SK-N-SH (cell line): ENCODE measurements around the gene ZBTB24. TPM values are rescaled to one million over a fixed set of nuclear protein-coding genes. Genes with fewer than 3 reads are reported as not detected.
"Not testable (repeated sequence)": the region's sequence is repeated elsewhere in the genome, so short reads cannot be mapped to it uniquely, and the experiment has no call there.

Source experiments
- CTCF ChIA-PET: fragments of 300-600, 350-600 bp; formaldehyde crosslinking; extraction: SDS; loops from one replicate; lab custom pipeline; 2021; lab: Yijun Ruan, JAX
- POLR2A ChIA-PET: fragments of 350-600 bp; sonication (Branson Sonifier 250); formaldehyde crosslinking; extraction: SDS; loops from one replicate; lab custom pipeline; 2020; ENCODE audit warnings: antibody characterized with exemption, inconsistent platforms; lab: Yijun Ruan, JAX
- DNase-seq: peaks from one replicate; pipeline ENCODE4 v3.0.0; 2012
- H2AFZ ChIP-seq: fragments of 200-600 bp; sonication (generic); 2 replicates; pipeline ENCODE4 v1.8.1; 2016; ENCODE audit warnings: antibody characterized with exemption, mild to moderate bottlenecking, low read depth
- H3F3A ChIP-seq: fragments of 200-600 bp; sonication (generic); replicated peaks from 2 replicates; pipeline ENCODE3; 2016; ENCODE audit warnings: antibody characterized with exemption, mild to moderate bottlenecking; ENCODE audit not compliant: insufficient read depth
- H3K27ac ChIP-seq, 2 experiments: fragments of 200-500 bp in 1 of 2; fragments of 200-600 bp in 1 of 2; sonication (Bioruptor generic) in 1 of 2; sonication (generic), shearing (Covaris generic) in 1 of 2; 2 replicates each; pipeline versions ENCODE4 v1.5.1 to v1.6.1; 2014 to 2016; ENCODE audit warnings: low read depth in 2 of 2, inconsistent platforms in 1 of 2, low read length in 1 of 2, mild to moderate bottlenecking in 1 of 2, mixed read lengths in 1 of 2
- H3K27me3 ChIP-seq: fragments of 200-600 bp; sonication (generic), shearing (Covaris generic); 2 replicates; pipeline ENCODE4 v1.6.1; 2016; ENCODE audit warnings: mixed run types; ENCODE audit not compliant: insufficient read depth
- H3K36me3 ChIP-seq, 2 experiments: fragments of 200-500 bp in 1 of 2; fragments of 200-600 bp in 1 of 2; sonication (Bioruptor generic) in 1 of 2; sonication (generic) in 1 of 2; replicated peaks in 1 of 2; 2 replicates each; pipeline versions ENCODE3 to v1.5.1; 2014 to 2016; ENCODE audit warnings: low read length in 1 of 2, mild to moderate bottlenecking in 1 of 2; ENCODE audit not compliant: insufficient read depth in 2 of 2, control insufficient read depth in 1 of 2
- H3K4me1 ChIP-seq, 2 experiments: fragments of 200-500 bp in 1 of 2; fragments of 200-600 bp in 1 of 2; sonication (Bioruptor generic) in 1 of 2; sonication (generic), shearing (Covaris generic) in 1 of 2; 2 replicates each; pipeline versions ENCODE4 v1.5.1 to v1.6.1; 2014 to 2016; ENCODE audit warnings: low read depth in 1 of 2, low read length in 1 of 2, mixed run types in 1 of 2; ENCODE audit not compliant: insufficient read depth in 2 of 2, control insufficient read depth in 1 of 2
- H3K4me2 ChIP-seq: fragments of 200-600 bp; sonication (generic), shearing (Covaris generic); 2 replicates; pipeline ENCODE4 v1.6.1; 2017; ENCODE audit warnings: mixed run types
- H3K4me3 ChIP-seq, 2 experiments: fragments of 200-500 bp in 1 of 2; fragments of 200-600 bp in 1 of 2; sonication (Bioruptor generic) in 1 of 2; sonication (generic), shearing (Covaris generic) in 1 of 2; 2 replicates each; pipeline versions ENCODE4 v1.5.1 to v1.8.1; 2014 to 2016; ENCODE audit warnings: low read depth in 2 of 2, inconsistent platforms in 1 of 2, low read length in 1 of 2, mild to moderate bottlenecking in 1 of 2, mixed read lengths in 1 of 2, moderate library complexity in 1 of 2
- H3K79me2 ChIP-seq: fragments of 200-600 bp; sonication (generic); 2 replicates; pipeline ENCODE4 v1.8.1; 2017; ENCODE audit warnings: mild to moderate bottlenecking; ENCODE audit not compliant: insufficient read depth
- H3K9ac ChIP-seq: fragments of 200-600 bp; sonication (generic); 2 replicates; pipeline ENCODE4 v1.6.1; 2017; ENCODE audit warnings: mixed run types
- H3K9me2 ChIP-seq: fragments of 200-600 bp; sonication (generic); 2 replicates; pipeline ENCODE4 v1.6.1; 2017; ENCODE audit warnings: mixed run types
- H3K9me3 ChIP-seq: fragments of 200-600 bp; sonication (generic); 2 replicates; pipeline ENCODE4 v1.6.1; 2017; ENCODE audit warnings: mixed run types, mild to moderate bottlenecking, moderate library complexity
- H4K20me1 ChIP-seq: fragments of 200-600 bp; sonication (generic); 2 replicates; pipeline ENCODE4 v1.6.1; 2017; ENCODE audit warnings: mild to moderate bottlenecking, mixed run types; ENCODE audit not compliant: insufficient read depth
- FOXJ3 ChIP-seq: sonication (generic); formaldehyde crosslinking; IDR thresholded peaks from 2 replicates; pipeline ENCODE4 v1.5.1; 2020; ENCODE audit warnings: mild to moderate bottlenecking, missing genetic modification reagents
- FOXM1 ChIP-seq: IDR thresholded peaks from 2 replicates; pipeline ENCODE4 v1.4.0; 2012; ENCODE audit warnings: low read depth, mild to moderate bottlenecking
- GABPA ChIP-seq: IDR thresholded peaks from 2 replicates; pipeline ENCODE4 v1.4.0; 2012; ENCODE audit warnings: low read depth, mild to moderate bottlenecking
- GATA2 ChIP-seq: sonication (generic); formaldehyde crosslinking; IDR thresholded peaks from 2 replicates; pipeline ENCODE4 v1.5.0; 2020; ENCODE audit warnings: mild to moderate bottlenecking, missing genetic modification reagents
- JUND ChIP-seq: IDR thresholded peaks from 2 replicates; pipeline ENCODE4 v1.4.0; 2012
- MEF2A ChIP-seq: IDR thresholded peaks from 2 replicates; pipeline ENCODE4 v1.4.0; 2012; ENCODE audit warnings: low read depth, borderline replicate concordance
- NRF1 ChIP-seq: IDR thresholded peaks from 2 replicates; pipeline ENCODE4 v1.6.1; 2012; ENCODE audit warnings: low read depth, mild to moderate bottlenecking, low read length
- POLR2AphosphoS5 ChIP-seq: IDR thresholded peaks from 2 replicates; pipeline ENCODE4 v1.6.1; 2012; ENCODE audit warnings: low read depth, low read length
- RXRA ChIP-seq: IDR thresholded peaks from 2 replicates; pipeline ENCODE4 v1.4.0; 2012; ENCODE audit warnings: low read depth, mild to moderate bottlenecking, borderline replicate concordance
- TAF1 ChIP-seq: IDR thresholded peaks from 2 replicates; pipeline ENCODE4 v1.6.1; 2012; ENCODE audit warnings: low read depth, mild to moderate bottlenecking, low read length, moderate library complexity, borderline replicate concordance
- TCF12 ChIP-seq: IDR thresholded peaks from 2 replicates; pipeline ENCODE4 v1.4.0; 2012
- TEAD4 ChIP-seq: IDR thresholded peaks from 2 replicates; pipeline ENCODE4 v1.4.0; 2012; ENCODE audit warnings: mild to moderate bottlenecking, borderline replicate concordance; ENCODE audit not compliant: insufficient read depth
- USF1 ChIP-seq: IDR thresholded peaks from 2 replicates; pipeline ENCODE4 v1.4.0; 2012; ENCODE audit warnings: low read depth, borderline replicate concordance
- YY1 ChIP-seq: IDR thresholded peaks from 2 replicates; pipeline ENCODE4 v1.4.0; 2012; ENCODE audit warnings: low read depth, mild to moderate bottlenecking
- WGBS: methylation state at CpG from one replicate; pipeline ENCODE4 v1.1.6; 2017; ENCODE audit warnings: low lambda C conversion rate; 5-methylcytosine and 5-hydroxymethylcytosine counted together
- polyA plus RNA-seq, 3 experiments: library from polyadenylated mRNA; depleted of rRNA; stranded (reverse); fragments of >200 nt; gene quantifications; 2 replicates each; pipeline ENCODE4 v1.2.3, GENCODE V29; 2012
- TF ChIP-seq, protein P1 (sequence below): fragments of 200-600 bp; sonication (generic); IDR thresholded peaks from 2 replicates; pipeline ENCODE4 v1.6.1; 2017; ENCODE audit warnings: antibody characterized with exemption, mild to moderate bottlenecking, moderate library complexity
- TF ChIP-seq, protein P2 (sequence below): fragments of 150-350 bp; IDR thresholded peaks from 2 replicates; pipeline ENCODE4 v1.6.1; 2017; ENCODE audit warnings: antibody characterized with exemption, low read length, low read depth, borderline replicate concordance
- TF ChIP-seq, protein P3 (sequence below): IDR thresholded peaks from 2 replicates; pipeline ENCODE4; 2012
- TF ChIP-seq, protein P4 (sequence below): fragments of 150-350 bp; IDR thresholded peaks from 2 replicates; pipeline ENCODE4 v1.6.1; 2016; ENCODE audit warnings: mild to moderate bottlenecking, low read depth, low read length

ZBTB24 gene
- polyA plus RNA-seq, 1 of the 3 experiments (the other 2 are of a cell fraction), result 1.7 TPM

DNA sequence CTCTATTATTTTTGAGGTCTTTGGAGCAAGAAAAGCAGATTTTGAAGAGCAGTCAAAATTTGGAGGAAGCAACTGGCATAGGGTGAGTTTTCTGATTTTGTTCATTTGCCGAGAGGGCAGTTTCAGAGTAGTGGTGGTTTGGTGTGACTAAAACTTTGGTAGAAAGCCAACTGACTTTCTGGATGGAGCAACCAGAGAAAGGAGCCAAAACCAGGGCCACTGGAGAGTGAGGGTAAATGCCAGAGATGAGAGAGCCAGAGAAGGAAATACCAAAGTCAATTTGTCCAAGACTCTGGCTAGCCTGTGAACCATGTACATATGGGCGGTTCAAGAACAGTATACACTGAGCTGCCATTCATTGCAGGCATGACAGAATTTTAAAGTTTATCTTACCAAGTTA, 40.5 kb upstream of the ZBTB24 start (continued):
- TF ChIP-seq, protein P1, sequence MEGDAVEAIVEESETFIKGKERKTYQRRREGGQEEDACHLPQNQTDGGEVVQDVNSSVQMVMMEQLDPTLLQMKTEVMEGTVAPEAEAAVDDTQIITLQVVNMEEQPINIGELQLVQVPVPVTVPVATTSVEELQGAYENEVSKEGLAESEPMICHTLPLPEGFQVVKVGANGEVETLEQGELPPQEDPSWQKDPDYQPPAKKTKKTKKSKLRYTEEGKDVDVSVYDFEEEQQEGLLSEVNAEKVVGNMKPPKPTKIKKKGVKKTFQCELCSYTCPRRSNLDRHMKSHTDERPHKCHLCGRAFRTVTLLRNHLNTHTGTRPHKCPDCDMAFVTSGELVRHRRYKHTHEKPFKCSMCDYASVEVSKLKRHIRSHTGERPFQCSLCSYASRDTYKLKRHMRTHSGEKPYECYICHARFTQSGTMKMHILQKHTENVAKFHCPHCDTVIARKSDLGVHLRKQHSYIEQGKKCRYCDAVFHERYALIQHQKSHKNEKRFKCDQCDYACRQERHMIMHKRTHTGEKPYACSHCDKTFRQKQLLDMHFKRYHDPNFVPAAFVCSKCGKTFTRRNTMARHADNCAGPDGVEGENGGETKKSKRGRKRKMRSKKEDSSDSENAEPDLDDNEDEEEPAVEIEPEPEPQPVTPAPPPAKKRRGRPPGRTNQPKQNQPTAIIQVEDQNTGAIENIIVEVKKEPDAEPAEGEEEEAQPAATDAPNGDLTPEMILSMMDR, result no peak

GRCh38 chr6:109521080-109521479, 38.1 kb upstream of the ZBTB24 start:
- Histone ChIP-seq H3K4me3 (no peak overlapping the region), H3F3A (no peaks in the 10 kb centered on the region), H3K36me3 (no peaks in the 10 kb centered on the region), H3K4me1 (peaks cover 0 to 5% of the 10 kb centered on the region in 2 experiments; a peak in 1 of 4 replicates), H4K20me1 (no peaks in the 10 kb centered on the region), H3K9ac (no peak overlapping the region), H3K27ac (no peak overlapping the region)
- no peak for DNase-seq
- CTCF ChIA-PET, result no interaction called here
- TF ChIP-seq USF1, result no peak
- TF ChIP-seq, protein P2, sequence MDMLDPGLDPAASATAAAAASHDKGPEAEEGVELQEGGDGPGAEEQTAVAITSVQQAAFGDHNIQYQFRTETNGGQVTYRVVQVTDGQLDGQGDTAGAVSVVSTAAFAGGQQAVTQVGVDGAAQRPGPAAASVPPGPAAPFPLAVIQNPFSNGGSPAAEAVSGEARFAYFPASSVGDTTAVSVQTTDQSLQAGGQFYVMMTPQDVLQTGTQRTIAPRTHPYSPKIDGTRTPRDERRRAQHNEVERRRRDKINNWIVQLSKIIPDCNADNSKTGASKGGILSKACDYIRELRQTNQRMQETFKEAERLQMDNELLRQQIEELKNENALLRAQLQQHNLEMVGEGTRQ, result no peak
- TF ChIP-seq YY1, result no peak
- TF ChIP-seq NRF1, result no peak
- TF ChIP-seq, protein P3, sequence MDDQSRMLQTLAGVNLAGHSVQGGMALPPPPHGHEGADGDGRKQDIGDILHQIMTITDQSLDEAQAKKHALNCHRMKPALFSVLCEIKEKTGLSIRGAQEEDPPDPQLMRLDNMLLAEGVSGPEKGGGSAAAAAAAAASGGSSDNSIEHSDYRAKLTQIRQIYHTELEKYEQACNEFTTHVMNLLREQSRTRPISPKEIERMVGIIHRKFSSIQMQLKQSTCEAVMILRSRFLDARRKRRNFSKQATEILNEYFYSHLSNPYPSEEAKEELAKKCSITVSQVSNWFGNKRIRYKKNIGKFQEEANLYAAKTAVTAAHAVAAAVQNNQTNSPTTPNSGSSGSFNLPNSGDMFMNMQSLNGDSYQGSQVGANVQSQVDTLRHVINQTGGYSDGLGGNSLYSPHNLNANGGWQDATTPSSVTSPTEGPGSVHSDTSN, result no peak
- TF ChIP-seq RXRA, result no peak
- no peak for TF ChIP-seq FOXJ3 (CRISPR knock-in tag)
- no peak for TF ChIP-seq JUND
- TF ChIP-seq GABPA, result no peak
- TF ChIP-seq, protein P4, sequence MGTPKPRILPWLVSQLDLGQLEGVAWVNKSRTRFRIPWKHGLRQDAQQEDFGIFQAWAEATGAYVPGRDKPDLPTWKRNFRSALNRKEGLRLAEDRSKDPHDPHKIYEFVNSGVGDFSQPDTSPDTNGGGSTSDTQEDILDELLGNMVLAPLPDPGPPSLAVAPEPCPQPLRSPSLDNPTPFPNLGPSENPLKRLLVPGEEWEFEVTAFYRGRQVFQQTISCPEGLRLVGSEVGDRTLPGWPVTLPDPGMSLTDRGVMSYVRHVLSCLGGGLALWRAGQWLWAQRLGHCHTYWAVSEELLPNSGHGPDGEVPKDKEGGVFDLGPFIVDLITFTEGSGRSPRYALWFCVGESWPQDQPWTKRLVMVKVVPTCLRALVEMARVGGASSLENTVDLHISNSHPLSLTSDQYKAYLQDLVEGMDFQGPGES, result no peak
- TF ChIP-seq TCF12, result no peak
- no peak for TF ChIP-seq POLR2AphosphoS5
- TF ChIP-seq TAF1, result no peak
- TF ChIP-seq MEF2A, result no peak
- TF ChIP-seq GATA2, result no peak
- TF ChIP-seq TEAD4, result no peak
- no peak for TF ChIP-seq FOXM1
- TF ChIP-seq, all 33 proteins: peak for 0
- Histone ChIP-seq H3K4me2 (no peak overlapping the region), H3K9me3 (peaks cover 10% of the 10 kb centered on the region; the same call in 1 of the 2 replicates), H3K79me2 (no peaks in the 10 kb centered on the region), H3K27me3 (no peaks in the 10 kb centered on the region), H2AFZ (no peak overlapping the region), H3K9me2 (no peaks in the 10 kb centered on the region)
- POLR2A ChIA-PET, result no interaction called here
- 27% methylated on average over 3 of the region's 3 CpGs for WGBS

DNA sequence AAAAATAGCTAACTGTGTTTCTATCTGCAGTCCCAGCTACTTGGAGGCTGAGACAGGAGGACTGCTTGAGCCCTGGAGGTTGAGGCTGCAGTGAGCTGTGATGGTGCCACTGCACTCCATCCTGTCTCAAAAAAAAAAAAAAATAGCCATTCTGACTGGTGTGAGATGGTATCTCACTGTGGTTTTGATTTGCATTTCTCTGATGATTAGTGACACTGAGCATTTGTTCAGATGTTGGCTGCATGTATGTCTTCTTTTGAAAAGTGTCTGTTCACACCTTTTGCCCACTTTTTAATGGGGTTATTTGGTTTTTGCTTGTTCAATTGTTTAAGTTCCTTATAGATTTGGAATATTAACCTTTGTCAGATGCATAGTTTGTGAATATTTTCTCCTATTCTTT, 36.6 kb upstream of the ZBTB24 start:
- peaks cover 0 to 15% of the 10 kb centered on the region in 2 experiments; a peak in 1 of 4 replicates for H3K4me1 ChIP-seq
- H3K36me3 ChIP-seq, H3K79me2 ChIP-seq, H3K9me2 ChIP-seq, H4K20me1 ChIP-seq, H3K27me3 ChIP-seq, POLR2A ChIA-PET, H3F3A ChIP-seq, H2AFZ ChIP-seq, DNase-seq, H3K9ac ChIP-seq, H3K9me3 ChIP-seq, H3K4me2 ChIP-seq, H3K27ac ChIP-seq, H3K4me3 ChIP-seq: not testable (repeated sequence)
- CTCF ChIA-PET, result interaction anchor here (0.7 to 1.4 kb wide), 4 partner anchors 183 to 520 kb away, joined by 3 to 4 read pairs (median 4); no protein-coding TSS in a partner anchor
